ENCODE measurements around the gene TMEM125.

DNA sequence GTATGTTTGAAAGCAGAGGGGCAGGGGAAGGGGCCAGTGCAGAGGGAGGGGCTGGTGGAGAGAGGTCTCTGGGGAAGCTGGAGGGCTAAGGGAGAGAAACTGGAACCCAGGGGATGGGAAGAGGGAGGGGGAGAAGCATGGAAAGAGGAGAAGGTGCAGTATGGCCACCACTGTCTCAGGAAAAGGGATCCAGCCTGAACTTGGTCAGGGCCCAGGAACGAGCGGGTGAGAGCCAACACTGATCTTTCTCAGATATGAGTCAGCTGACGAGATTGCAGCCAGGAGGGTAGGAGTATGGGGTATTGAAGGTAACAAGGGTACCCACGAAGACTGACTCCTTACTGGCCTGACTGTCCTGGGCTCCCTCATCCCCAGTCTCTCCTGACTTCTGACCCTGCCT lies 49.0 kb downstream of the TMEM125 start:
- TF ChIP-seq POLR2A (IDR thresholded peaks at IDR 0.05), result no peak
- TF ChIP-seq, protein P1, sequence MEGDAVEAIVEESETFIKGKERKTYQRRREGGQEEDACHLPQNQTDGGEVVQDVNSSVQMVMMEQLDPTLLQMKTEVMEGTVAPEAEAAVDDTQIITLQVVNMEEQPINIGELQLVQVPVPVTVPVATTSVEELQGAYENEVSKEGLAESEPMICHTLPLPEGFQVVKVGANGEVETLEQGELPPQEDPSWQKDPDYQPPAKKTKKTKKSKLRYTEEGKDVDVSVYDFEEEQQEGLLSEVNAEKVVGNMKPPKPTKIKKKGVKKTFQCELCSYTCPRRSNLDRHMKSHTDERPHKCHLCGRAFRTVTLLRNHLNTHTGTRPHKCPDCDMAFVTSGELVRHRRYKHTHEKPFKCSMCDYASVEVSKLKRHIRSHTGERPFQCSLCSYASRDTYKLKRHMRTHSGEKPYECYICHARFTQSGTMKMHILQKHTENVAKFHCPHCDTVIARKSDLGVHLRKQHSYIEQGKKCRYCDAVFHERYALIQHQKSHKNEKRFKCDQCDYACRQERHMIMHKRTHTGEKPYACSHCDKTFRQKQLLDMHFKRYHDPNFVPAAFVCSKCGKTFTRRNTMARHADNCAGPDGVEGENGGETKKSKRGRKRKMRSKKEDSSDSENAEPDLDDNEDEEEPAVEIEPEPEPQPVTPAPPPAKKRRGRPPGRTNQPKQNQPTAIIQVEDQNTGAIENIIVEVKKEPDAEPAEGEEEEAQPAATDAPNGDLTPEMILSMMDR (IDR thresholded peaks at IDR 0.05), result no peak
